HL-60 (cell line): ENCODE results near the gene PGM2L1.

ENCODE experiments used
- POLR2AphosphoS5 ChIP-seq: IDR thresholded peaks from 2 replicates; pipeline ENCODE4 v1.6.1; 2012; ENCODE audit warnings: low read depth
- REST ChIP-seq: IDR thresholded peaks from 2 replicates; pipeline ENCODE4 v1.6.1; 2012; ENCODE audit warnings: low read depth; ENCODE audit not compliant: insufficient replicate concordance
- SPI1 ChIP-seq: IDR thresholded peaks from 2 replicates; pipeline ENCODE4 v1.6.1; 2012; ENCODE audit warnings: low read depth, mild to moderate bottlenecking, borderline replicate concordance
- TF ChIP-seq, protein P1 (sequence below): IDR thresholded peaks from one replicate; pipeline ENCODE4 v1.5.1; 2011; ENCODE audit warnings: low read length, control low read depth, inconsistent platforms; ENCODE audit not compliant: insufficient read depth

DNA sequence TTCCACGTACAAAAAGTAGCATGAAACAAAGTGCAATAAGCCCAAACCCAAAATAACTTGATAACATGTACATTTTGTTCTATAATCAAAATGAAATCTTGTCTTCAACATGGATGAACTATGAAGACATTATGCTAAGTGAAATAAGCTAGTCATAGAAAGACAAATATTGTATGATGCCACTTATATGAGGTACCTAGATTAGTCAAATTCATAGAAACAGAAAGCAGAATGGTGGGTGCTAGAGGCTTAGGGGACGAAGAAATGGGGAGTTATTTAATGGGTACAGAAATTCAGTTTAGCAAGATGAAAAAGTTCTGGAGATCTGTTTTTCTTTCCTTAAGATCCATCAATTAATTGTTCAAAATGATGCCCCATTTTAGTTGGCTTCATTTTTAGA, 7.5 kb downstream of the PGM2L1 start:
- TF ChIP-seq, protein P1, sequence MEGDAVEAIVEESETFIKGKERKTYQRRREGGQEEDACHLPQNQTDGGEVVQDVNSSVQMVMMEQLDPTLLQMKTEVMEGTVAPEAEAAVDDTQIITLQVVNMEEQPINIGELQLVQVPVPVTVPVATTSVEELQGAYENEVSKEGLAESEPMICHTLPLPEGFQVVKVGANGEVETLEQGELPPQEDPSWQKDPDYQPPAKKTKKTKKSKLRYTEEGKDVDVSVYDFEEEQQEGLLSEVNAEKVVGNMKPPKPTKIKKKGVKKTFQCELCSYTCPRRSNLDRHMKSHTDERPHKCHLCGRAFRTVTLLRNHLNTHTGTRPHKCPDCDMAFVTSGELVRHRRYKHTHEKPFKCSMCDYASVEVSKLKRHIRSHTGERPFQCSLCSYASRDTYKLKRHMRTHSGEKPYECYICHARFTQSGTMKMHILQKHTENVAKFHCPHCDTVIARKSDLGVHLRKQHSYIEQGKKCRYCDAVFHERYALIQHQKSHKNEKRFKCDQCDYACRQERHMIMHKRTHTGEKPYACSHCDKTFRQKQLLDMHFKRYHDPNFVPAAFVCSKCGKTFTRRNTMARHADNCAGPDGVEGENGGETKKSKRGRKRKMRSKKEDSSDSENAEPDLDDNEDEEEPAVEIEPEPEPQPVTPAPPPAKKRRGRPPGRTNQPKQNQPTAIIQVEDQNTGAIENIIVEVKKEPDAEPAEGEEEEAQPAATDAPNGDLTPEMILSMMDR, result no peak
- TF ChIP-seq SPI1 (no peak), POLR2AphosphoS5 (no peak), REST (no peak)
